GM18502 (cell line): ENCODE data around the gene MDGA2.

Experiments used
- ATAC-seq: cut with Tn5 transposase; IDR thresholded peaks from one replicate; pipeline ENCODE4 v1.9.1; 2021; ENCODE audit warnings: mild to moderate bottlenecking; ENCODE audit not compliant: unreplicated experiment, poor library complexity

Gene MDGA2

GRCh38 chr14:47675466-47676314 lies at the start of gene MDGA2:
Gene MDGA2, minus strand, starts transcription at chr14:47675605.
- peak; percentile 61 for ATAC-seq

- no peak for ATAC-seq
These were observed 47.7 kb upstream of the MDGA2 start for GRCh38 chr14:47722929-47723693.

DNA sequence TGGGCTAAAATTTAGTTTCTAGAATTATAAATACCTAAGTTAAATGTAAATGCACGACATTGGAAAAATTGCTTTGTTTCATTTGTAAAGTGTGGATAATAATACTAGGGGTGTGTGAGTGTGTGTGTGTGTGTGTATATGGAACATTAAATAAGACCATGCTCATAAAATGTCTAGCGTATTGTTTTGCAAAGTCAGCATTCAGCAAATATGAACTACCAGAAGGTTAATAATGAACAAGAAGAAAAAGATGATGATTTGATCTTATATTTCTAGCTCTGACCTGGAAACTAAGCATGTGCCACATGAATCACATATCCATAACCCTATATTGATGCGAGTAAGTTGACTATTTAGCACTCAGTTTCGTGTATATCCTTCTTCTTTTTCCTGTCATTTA lies 44.9 kb upstream of the MDGA2 start:
- ATAC-seq, result no peak

GRCh38 chr14:47715330-47715729 lies 39.9 kb upstream of the MDGA2 start:
- no peak for ATAC-seq

DNA sequence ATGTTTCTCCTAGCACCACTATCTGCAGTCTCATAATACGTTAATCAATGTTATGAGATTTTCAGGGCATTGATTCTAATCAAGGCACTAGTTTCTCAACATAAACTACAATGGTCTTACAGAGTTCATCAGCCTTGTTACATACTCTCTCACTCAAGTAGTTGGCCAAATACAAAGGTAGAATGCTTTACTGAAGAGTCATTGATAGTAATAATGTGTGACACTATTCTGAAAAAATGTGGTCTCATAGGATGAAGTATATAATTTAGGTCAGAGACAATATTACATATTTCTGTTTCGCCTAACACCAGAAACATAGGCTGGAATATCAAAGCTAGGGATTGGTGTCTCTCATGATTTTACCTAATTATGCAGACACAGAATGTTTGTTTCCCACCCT lies 35.2 kb upstream of the MDGA2 start:
- ATAC-seq, result no peak

DNA sequence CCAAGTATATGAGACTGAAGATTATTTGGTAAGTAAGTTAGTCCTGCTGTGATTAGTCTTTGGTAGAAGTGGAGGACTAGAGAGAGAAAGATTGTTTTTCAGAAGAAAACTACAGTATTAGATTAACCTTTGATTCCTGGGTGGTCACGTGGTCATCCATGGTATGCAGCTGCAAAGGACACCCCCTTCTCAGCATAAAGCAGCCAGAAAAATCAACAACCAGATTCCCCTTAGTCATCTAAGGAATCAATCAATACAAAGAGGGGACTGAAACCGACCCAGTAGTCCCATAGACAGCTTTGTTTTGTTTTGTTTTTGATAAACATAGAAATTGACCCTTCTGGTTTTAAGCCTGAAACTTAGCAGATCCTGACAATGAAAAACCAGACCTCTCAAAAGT lies 30.3 kb upstream of the MDGA2 start:
- ATAC-seq, result no peak

GRCh38 chr14:47691829-47692228 lies 16.4 kb upstream of the MDGA2 start:
- ATAC-seq, result no peak

DNA sequence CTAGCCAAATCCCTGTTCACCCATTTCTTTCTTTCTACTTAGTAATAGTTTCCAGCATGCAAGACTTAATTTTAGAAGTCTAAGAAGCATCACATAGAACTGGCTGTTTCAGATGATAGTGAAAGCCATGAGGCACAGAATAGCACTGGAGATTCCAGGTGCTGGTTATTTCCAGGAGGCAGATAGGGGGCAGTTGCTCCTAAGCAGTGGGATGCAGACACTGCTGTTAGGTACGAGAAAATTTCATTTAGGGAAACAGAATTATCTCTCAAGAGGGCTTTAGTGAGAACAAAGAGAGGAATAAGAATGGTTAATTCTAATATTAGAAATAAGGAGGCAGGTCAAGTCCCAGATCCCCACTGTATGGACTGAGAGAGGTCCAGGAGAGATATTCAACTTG lies 3.6 kb upstream of the MDGA2 start:
- no peak for ATAC-seq

- no peak for ATAC-seq
These were observed 2.8 kb upstream of the MDGA2 start for GRCh38 chr14:47678157-47678556.

GRCh38 chr14:47676315-47676617 lies 861 bp upstream of the MDGA2 start:
- ATAC-seq, result no peak

DNA sequence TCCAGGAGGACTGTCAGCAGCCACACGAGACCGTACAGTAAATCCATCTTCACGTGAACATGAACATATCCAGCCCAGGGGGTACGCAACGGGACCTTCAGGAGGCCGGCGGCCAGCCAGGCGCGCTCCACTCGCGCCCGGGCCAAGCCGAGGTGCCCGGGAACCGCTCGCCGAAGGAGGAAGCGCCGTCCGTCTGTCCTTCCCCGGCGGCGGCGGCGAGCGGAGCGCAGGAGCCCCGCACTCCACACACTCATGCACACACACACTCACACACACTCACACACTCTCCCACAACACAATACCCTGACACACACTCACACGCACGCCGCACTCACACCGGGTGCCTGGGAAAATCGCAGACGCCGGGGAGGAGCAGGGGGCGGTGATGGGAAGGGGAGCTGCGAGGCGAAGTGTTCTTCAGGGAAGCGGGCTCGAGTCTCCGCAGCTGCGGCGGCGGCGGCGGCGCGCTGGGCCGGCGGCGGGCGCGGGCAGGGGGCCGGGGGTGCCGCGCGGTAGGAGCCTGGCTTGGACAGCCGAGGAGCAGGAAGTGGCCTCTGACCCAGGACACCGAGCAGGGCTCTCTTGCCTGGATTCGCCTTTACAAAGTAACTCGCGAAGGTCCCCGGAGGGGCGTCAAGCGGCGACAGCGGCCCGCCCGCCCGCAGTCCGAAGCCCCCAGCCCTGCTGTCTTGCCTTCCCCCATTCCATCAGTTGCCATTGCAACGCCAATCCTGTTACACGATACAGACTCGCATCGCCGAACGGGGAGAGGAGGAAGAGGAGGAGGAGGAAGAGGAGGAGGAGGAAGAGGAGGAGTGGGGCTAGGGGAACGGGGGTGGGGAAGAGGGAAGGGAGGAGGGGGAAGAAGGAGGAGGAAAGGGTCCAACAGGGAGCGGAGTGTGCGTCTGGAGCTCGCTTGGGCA lies 601 bp downstream of the MDGA2 start:
- ATAC-seq, result no peak

DNA sequence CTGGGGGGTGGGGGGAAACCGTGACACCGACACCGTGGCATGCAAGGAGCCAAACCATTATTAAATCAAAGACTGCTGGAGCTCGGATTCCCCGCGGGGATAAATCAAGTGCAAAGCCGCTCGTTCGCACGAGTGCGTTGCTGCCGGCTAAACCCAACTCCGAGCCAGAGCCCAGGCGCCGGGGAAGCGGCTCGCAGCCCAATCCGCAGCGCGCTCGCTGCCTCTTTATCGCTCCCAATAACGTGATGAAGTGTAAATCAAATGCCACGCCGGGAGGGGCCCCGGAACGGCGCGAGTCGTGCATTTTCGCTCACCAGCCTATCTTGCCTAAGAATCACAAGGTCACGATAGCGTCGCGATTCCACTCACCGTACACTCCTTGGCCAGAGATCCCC lies 1.3 kb downstream of the MDGA2 start:
- ATAC-seq, result no peak

- ATAC-seq, result no peak
These were observed 9.9 kb downstream of the MDGA2 start for GRCh38 chr14:47665337-47666134.

GRCh38 chr14:47662466-47662865 lies 12.9 kb downstream of the MDGA2 start:
- ATAC-seq, result no peak

DNA sequence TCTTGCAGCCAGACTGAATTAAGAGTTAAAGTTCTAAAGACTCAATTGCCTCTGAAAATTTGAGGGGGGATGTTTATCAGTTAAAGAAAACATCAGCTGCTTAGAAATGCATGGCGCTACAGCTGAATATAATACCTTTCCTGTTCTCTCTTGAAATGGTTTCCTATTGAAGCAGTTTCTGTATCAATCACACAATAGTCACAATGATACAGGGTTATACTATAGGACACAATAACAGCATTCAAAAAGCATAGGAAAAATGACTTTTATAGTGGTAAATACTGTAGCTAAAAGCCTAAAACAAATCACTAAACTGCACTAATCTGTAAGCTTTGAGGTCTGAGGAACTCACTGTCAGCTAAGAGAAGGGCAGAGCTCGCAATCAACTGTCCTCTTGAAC lies 15.2 kb downstream of the MDGA2 start:
- ATAC-seq, result no peak

- no peak for ATAC-seq
These were observed 17.4 kb downstream of the MDGA2 start for GRCh38 chr14:47658041-47658440.

DNA sequence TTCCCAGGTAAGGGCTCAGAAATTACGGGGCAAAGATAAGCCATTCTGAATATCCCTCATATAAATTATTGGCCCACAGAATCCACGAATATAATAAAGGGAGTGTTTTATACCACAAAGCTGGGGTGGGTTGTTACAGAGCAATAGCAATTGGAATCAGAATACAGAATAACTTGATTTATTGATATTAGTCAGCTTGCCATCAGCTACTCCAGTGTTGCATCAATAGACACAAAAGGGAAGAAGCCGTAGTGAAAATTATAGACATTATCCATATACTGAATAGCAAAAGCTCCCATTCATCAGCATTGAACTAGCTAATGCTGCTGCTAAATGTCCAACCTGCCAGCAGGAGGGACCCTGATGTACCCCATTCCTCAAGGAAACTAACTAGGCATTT lies 18.3 kb downstream of the MDGA2 start:
- ATAC-seq, result no peak

DNA sequence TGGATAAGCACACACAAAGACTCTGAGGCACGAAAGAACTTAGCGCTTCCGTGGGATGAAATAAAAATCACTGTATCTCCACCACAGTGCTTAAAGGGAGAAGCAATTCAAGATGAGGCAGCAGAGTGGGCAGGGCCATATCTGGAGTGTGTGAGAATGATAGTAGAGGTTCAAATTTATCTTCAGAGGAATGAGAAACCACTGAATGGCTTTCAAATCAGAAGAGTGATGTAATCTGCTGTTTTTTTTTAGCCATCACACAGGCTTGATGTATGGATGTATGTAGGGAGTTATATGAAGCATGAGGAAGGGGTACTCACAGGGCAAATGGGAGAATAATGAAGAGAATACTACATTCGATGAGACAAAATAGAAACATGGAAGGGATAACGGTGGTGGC lies 24.1 kb downstream of the MDGA2 start:
- ATAC-seq, result no peak

GRCh38 chr14:47637753-47638152 lies 37.7 kb downstream of the MDGA2 start:
- ATAC-seq, result no peak
